ENCODE results near the gene ZFHX3. TPM values are rescaled to one million over a fixed set of nuclear protein-coding genes. Genes with fewer than 3 reads are reported as not detected.

Gene ZFHX3
- total RNA-seq, 2 donors from 2014 or later: 0.79 to 2.2 TPM

DNA sequence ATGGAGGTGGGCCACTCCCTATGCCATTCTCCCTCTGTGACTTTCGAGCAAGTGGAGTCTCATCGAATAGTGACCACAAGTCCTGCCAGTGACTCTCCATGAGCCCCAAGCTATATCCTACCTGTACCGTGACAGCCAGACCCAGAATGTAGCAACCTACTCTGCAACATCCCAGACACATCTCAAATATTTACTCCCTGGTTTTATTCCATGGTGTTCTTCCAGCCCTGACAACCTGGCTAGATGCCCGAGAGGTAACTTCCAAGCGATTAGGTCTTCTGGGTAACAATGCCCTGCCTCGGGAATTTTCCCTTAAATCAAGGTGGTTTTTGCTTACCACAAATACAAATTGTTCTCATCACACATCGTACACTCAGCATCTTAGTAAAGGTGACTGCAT is 211.7 kb downstream of the ZFHX3 start:
- H3K4me3 ChIP-seq (ENCODE audit: low read length): no peak overlapping the region
- WGBS, 2 experiments (ENCODE audit: insufficient coverage in 1 of 2, insufficient read length in 1 of 2): 94 to 100% methylated on average over 3 to 7 of the region's 7 CpGs
- H3K27me3 ChIP-seq (ENCODE audit: control insufficient read depth, insufficient read depth, low read length, poor library complexity, severe bottlenecking): no peaks in the 10 kb centered on the region
- H3K4me1 Mint-ChIP-seq: peaks cover 14% of the 10 kb centered on the region
- H3K36me3 ChIP-seq (ENCODE audit: control insufficient read depth, insufficient read depth, low read length): no peaks in the 10 kb centered on the region
- no peak overlapping the region for H3K27ac ChIP-seq (ENCODE audit: low read depth, low read length)
- peaks cover 52% of the 10 kb centered on the region for H3K27me3 Mint-ChIP-seq (ENCODE audit: insufficient read depth)
- no peak for TF ChIP-seq CTCF (conservative IDR thresholded peaks at IDR 0.05)
- H3K4me1 ChIP-seq (ENCODE audit: control insufficient read depth, insufficient read depth, low read length): peaks cover 9% of the 10 kb centered on the region
- H3K27ac Mint-ChIP-seq: no peak overlapping the region
- peak; percentile 20 for DNase-seq
- H3K9me3 ChIP-seq (ENCODE audit: control insufficient read depth, low read length): no peaks in the 10 kb centered on the region
- H3K36me3 Mint-ChIP-seq (ENCODE audit: low read depth): no peaks in the 10 kb centered on the region
- H3K9ac ChIP-seq (ENCODE audit: extremely low read depth, low read length, poor library complexity, severe bottlenecking): no peak overlapping the region
- no peaks in the 10 kb centered on the region for H3K9me3 Mint-ChIP-seq
- H3K4me3 Mint-ChIP-seq: no peak overlapping the region

DNA sequence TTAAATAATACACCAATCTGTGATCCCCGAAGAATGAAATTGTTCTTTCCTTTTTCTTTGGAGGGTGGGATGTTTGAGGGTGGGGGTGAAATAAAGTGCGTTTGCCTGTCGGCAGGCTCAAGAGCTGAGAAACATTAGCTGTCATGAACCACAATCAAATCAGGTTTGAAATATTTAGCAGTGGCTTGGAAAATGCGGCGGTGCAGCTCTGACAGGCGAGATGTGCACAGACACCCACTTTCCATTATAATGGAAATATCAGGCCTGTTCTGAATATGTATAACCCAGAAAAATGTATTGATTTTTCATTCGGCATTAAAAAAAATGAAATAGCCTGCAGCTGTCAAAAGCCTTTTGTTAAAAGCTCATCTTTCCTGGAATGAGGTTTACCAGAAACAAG is 212.8 kb downstream of the ZFHX3 start:
- WGBS, 2 experiments (ENCODE audit: insufficient coverage in 1 of 2, insufficient read length in 1 of 2): 90 to 94% methylated on average over 2 to 7 of the region's 7 CpGs
- Mint-ChIP-seq H3K27me3 (ENCODE audit: insufficient read depth) (peaks cover 54% of the 10 kb centered on the region), H3K4me1 (peaks cover 10% of the 10 kb centered on the region), H3K4me3 (no peak overlapping the region), H3K9me3 (no peaks in the 10 kb centered on the region), H3K36me3 (ENCODE audit: low read depth) (no peaks in the 10 kb centered on the region), H3K27ac (no peak overlapping the region)
- DNase-seq: no peak
- H3K36me3 ChIP-seq (ENCODE audit: control insufficient read depth, insufficient read depth, low read length): no peaks in the 10 kb centered on the region
- no peaks in the 10 kb centered on the region for H3K9me3 ChIP-seq (ENCODE audit: control insufficient read depth, low read length)
- peak overlapping the region; percentile 43 for H3K27ac ChIP-seq (ENCODE audit: low read depth, low read length)
- H3K9ac ChIP-seq (ENCODE audit: extremely low read depth, low read length, poor library complexity, severe bottlenecking): no peak overlapping the region
- no peak for TF ChIP-seq CTCF (conservative IDR thresholded peaks at IDR 0.05)
- H3K4me1 ChIP-seq (ENCODE audit: control insufficient read depth, insufficient read depth, low read length): peaks cover 4% of the 10 kb centered on the region
- H3K27me3 ChIP-seq (ENCODE audit: control insufficient read depth, insufficient read depth, low read length, poor library complexity, severe bottlenecking): no peaks in the 10 kb centered on the region
- no peak overlapping the region for H3K4me3 ChIP-seq (ENCODE audit: low read length)

DNA sequence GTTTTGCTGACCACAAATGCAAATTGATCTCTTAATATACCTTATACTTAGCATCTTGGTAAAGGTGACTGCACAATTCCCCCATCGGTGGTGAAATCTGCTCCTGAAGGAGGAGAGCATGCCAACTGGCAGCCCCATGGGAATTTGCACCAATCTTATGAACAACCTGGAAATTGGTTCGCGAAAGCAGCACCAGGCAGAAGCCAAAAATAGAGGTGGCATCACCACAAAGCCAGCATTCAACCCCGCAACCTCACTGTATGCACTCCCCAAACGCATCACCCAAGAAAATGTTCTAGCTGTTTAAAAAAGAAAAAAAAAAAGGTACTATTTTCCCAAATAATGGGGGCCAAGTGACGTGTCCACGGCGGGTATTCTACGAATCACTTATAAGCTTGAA is 213.4 kb downstream of the ZFHX3 start:
- Mint-ChIP-seq H3K27ac (no peak overlapping the region), H3K9me3 (no peaks in the 10 kb centered on the region), H3K4me3 (no peak overlapping the region), H3K36me3 (ENCODE audit: low read depth) (no peaks in the 10 kb centered on the region), H3K4me1 (peaks cover 10% of the 10 kb centered on the region), H3K27me3 (ENCODE audit: insufficient read depth) (peaks cover 52% of the 10 kb centered on the region)
- no peak overlapping the region for H3K9ac ChIP-seq (ENCODE audit: extremely low read depth, low read length, poor library complexity, severe bottlenecking)
- no peaks in the 10 kb centered on the region for H3K27me3 ChIP-seq (ENCODE audit: control insufficient read depth, insufficient read depth, low read length, poor library complexity, severe bottlenecking)
- no peak overlapping the region for H3K4me3 ChIP-seq (ENCODE audit: low read length)
- TF ChIP-seq CTCF (conservative IDR thresholded peaks at IDR 0.05): no peak
- H3K27ac ChIP-seq (ENCODE audit: low read depth, low read length): no peak overlapping the region
- peaks cover 4% of the 10 kb centered on the region for H3K4me1 ChIP-seq (ENCODE audit: control insufficient read depth, insufficient read depth, low read length)
- DNase-seq: no peak
- H3K36me3 ChIP-seq (ENCODE audit: control insufficient read depth, insufficient read depth, low read length): no peaks in the 10 kb centered on the region
- no peaks in the 10 kb centered on the region for H3K9me3 ChIP-seq (ENCODE audit: control insufficient read depth, low read length)
- 99 to 100% methylated on average over 6 to 9 of the region's 9 CpGs for WGBS, 2 experiments (ENCODE audit: insufficient coverage in 1 of 2, insufficient read length in 1 of 2)
